ENCODE data around the gene SLC6A17.

GRCh38 chr1:110120960-110121561 is 29.2 kb upstream of the SLC6A17 start:
- TF ChIP-seq POLR2AphosphoS5 (IDR thresholded peaks at IDR 0.05; ENCODE audit: borderline replicate concordance, low read depth, low read length) (no peak), EZH2 (IDR thresholded peaks at IDR 0.05) (no peak), FOXP2 (optimal IDR thresholded peaks at IDR 0.05; ENCODE audit: control extremely low read depth, extremely low read length, insufficient read depth) (no peak)

Data from SK-N-MC (cell line).